ENCODE measurements around the gene MYO9B. TPM values are rescaled to one million over a fixed set of nuclear protein-coding genes. Genes with fewer than 3 reads are reported as not detected.

The MYO9B gene
- total and polyA plus RNA-seq, 2 of the 13 experiments (the other 11 are each of a cell fraction or from before 2014, with no cell fraction given) = 18.0 to 18.3 TPM

GRCh38 chr19:17075035-17075863 lies at the start of gene MYO9B, which contains the start of gene HAUS8 (continued):
- TF ChIP-seq ERF (CRISPR knock-in tag; IDR thresholded peaks at IDR 0.05) (no peak; the same call in none of the 2 replicates), ZSCAN12 (CRISPR knock-in tag; IDR thresholded peaks at IDR 0.05) (no peak), SIX4 (CRISPR knock-in tag; IDR thresholded peaks at IDR 0.05) (0 out of 2 replicates have a peak, but pooled peaks have one; percentile 13), SKIL (CRISPR knock-in tag; IDR thresholded peaks at IDR 0.05; ENCODE audit: borderline replicate concordance) (no peak), ZNF451 (CRISPR knock-in tag; IDR thresholded peaks at IDR 0.05) (no peak), FOXO4 (CRISPR knock-in tag; conservative IDR thresholded peaks at IDR 0.05) (no peak), TBX3 (IDR thresholded peaks at IDR 0.05; ENCODE audit: borderline replicate concordance) (peak; percentile 91), POGK (CRISPR knock-in tag; conservative IDR thresholded peaks at IDR 0.05) (peak; percentile 86; the same call in 1 of the 2 replicates), MTA1 (CRISPR knock-in tag; IDR thresholded peaks at IDR 0.05; ENCODE audit: borderline replicate concordance) (no peak; the same call in 1 of the 2 replicates), CSRNP1 (CRISPR knock-in tag; IDR thresholded peaks at IDR 0.05) (no peak), E2F1 (CRISPR knock-in tag; IDR thresholded peaks at IDR 0.05) (peak; percentile 97), MTERF4 (CRISPR knock-in tag; IDR thresholded peaks at IDR 0.05) (peak; percentile 23; the same call in 1 of the 2 replicates), YEATS2 (CRISPR knock-in tag; IDR thresholded peaks at IDR 0.05; ENCODE audit: borderline replicate concordance) (peak; percentile 73; the same call in 1 of the 2 replicates), KAT2B (IDR thresholded peaks at IDR 0.05; ENCODE audit: borderline replicate concordance, low read depth, low read length) (no peak), NR2F6 (IDR thresholded peaks at IDR 0.05) (peak; percentile 17; the same call in 1 of the 2 replicates), NR2F6 (CRISPR knock-in tag; IDR thresholded peaks at IDR 0.05) (peak; percentile 13; the same call in 1 of the 2 replicates), ZNF543 (CRISPR knock-in tag; IDR thresholded peaks at IDR 0.05) (0 out of 2 replicates have a peak, but pooled peaks have one; percentile 65), TRIM22 (IDR thresholded peaks at IDR 0.05) (no peak)
